Effector memory CD8-positive, alpha-beta T cell (primary cell): Measurements from ENCODE around the gene ADGRG2.

Source experiments
- ATAC-seq: fragments of 150-1000 bp; cut with Tn5 transposase; replicated peaks from 2 replicates; pipeline ENCODE4 v1.10.0; 2021; ENCODE audit warnings: mild to moderate bottlenecking, moderate library complexity
- DNase-seq, 3 experiments: peaks; one replicate each; pipeline ENCODE4 v3.0.0; 2021
- H3K27ac Mint-ChIP-seq, 2 donors: one replicate each; pipeline ENCODE4 v1.8.0; 2022; ENCODE audit warnings: mild to moderate bottlenecking in 2 of 2, mixed read lengths in 2 of 2, moderate library complexity in 2 of 2
- H3K27me3 Mint-ChIP-seq, 2 donors: one replicate each; pipeline ENCODE4 v1.8.0; 2022; ENCODE audit warnings: mixed read lengths in 2 of 2
- H3K36me3 Mint-ChIP-seq: one replicate; pipeline ENCODE4 v1.8.0; 2022; ENCODE audit warnings: mild to moderate bottlenecking, moderate library complexity, mixed read lengths; ENCODE audit not compliant: insufficient read depth
- H3K4me1 Mint-ChIP-seq, 2 donors: one replicate each; pipeline ENCODE4 v1.8.0; 2022; ENCODE audit warnings: low read depth in 2 of 2, mixed read lengths in 2 of 2
- H3K4me3 Mint-ChIP-seq, 2 donors: one replicate each; pipeline ENCODE4 v1.8.0; 2022; ENCODE audit warnings: mild to moderate bottlenecking in 2 of 2, mixed read lengths in 2 of 2, moderate library complexity in 2 of 2
- H3K9me3 Mint-ChIP-seq, 2 donors: one replicate each; pipeline ENCODE4 v1.8.0; 2022; ENCODE audit warnings: mixed read lengths in 2 of 2

Gene ADGRG2

GRCh38 chrX:18949944-18950301, 172.3 kb downstream of the ADGRG2 start:
- H3K27ac Mint-ChIP-seq: no peak overlapping the region
- H3K9me3 Mint-ChIP-seq: no peaks in the 10 kb centered on the region
- H3K4me3 Mint-ChIP-seq: no peak overlapping the region
- ATAC-seq: no peak
- DNase-seq: no peak
- no peaks in the 10 kb centered on the region for H3K4me1 Mint-ChIP-seq
- H3K27me3 Mint-ChIP-seq: no peaks in the 10 kb centered on the region
- H3K36me3 Mint-ChIP-seq: peaks cover 10% of the 10 kb centered on the region

GRCh38 chrX:18949291-18949943, 172.9 kb downstream of the ADGRG2 start:
- Mint-ChIP-seq H3K4me1 (no peaks in the 10 kb centered on the region), H3K27me3 (no peaks in the 10 kb centered on the region), H3K27ac (no peak overlapping the region), H3K36me3 (peaks cover 14% of the 10 kb centered on the region), H3K4me3 (no peak overlapping the region), H3K9me3 (no peaks in the 10 kb centered on the region)
- DNase-seq: no peak
- no peak for ATAC-seq

DNA sequence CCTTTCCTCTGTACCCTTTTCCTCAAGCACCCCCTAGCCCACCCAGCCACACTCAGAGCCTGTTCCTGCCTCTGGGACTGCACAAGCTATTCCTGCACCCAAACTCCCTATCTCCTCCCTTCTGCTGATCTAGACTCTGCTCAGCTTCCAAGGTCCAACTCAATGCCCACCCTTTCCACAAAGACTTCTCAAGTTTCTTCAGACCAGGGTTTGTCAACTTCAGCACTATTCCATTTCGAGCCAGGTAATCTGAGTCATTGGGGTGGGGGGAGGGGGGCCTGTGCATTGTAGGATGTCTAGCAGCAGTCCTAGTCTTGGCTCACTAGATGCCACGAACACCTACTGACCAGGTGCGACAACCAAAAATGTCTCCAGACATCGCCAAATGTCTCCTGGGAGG, 175.7 kb downstream of the ADGRG2 start:
- H3K4me1 Mint-ChIP-seq: no peaks in the 10 kb centered on the region
- H3K9me3 Mint-ChIP-seq: no peaks in the 10 kb centered on the region

DNA sequence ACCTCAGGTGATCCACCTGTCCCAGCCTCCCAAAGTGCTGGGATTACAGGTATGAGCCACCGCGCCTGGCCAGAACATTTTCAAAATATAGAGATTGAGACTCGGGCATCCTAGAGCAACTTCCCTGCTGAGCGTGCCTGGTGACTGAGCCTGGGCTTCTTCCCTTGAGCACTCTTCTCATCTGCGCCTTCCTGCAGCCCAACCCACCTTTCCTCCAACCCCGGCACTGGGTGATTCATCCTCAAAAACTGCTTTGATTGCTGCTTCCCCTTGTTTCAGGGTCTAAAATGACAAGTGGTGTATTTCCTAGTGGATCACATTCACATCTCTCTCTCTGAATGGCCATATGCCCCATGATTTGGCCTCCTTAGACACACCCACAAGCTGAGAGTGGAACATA, 176.1 kb downstream of the ADGRG2 start:
- Mint-ChIP-seq H3K27ac (no peak overlapping the region), H3K9me3 (no peaks in the 10 kb centered on the region), H3K27me3 (no peaks in the 10 kb centered on the region), H3K4me1 (no peaks in the 10 kb centered on the region), H3K36me3 (peaks cover 36% of the 10 kb centered on the region), H3K4me3 (no peak overlapping the region)
- DNase-seq (no peak), ATAC-seq (no peak)

More for the DNA sequence above, 175.7 kb downstream of the ADGRG2 start:
- no peak overlapping the region for H3K4me3 Mint-ChIP-seq
- ATAC-seq (no peak), DNase-seq (no peak)
- H3K27ac Mint-ChIP-seq: no peak overlapping the region
- H3K27me3 Mint-ChIP-seq: no peaks in the 10 kb centered on the region
- peaks cover 38% of the 10 kb centered on the region for H3K36me3 Mint-ChIP-seq

GRCh38 chrX:18945483-18945882, 176.8 kb downstream of the ADGRG2 start:
- Mint-ChIP-seq H3K4me3 (no peak overlapping the region), H3K4me1 (no peaks in the 10 kb centered on the region), H3K27me3 (no peaks in the 10 kb centered on the region), H3K9me3 (no peaks in the 10 kb centered on the region), H3K36me3 (peaks cover 35% of the 10 kb centered on the region), H3K27ac (no peak overlapping the region)
- DNase-seq: no peak
- ATAC-seq: no peak

- Mint-ChIP-seq H3K27me3 (no peaks in the 10 kb centered on the region), H3K4me1 (no peaks in the 10 kb centered on the region), H3K9me3 (no peaks in the 10 kb centered on the region), H3K4me3 (no peak overlapping the region), H3K27ac (no peak overlapping the region), H3K36me3 (peaks cover 35% of the 10 kb centered on the region)
- ATAC-seq (no peak), DNase-seq (no peak)
These were observed 177.8 kb downstream of the ADGRG2 start for GRCh38 chrX:18944482-18944881.

- no peak overlapping the region for H3K27ac Mint-ChIP-seq
- no peaks in the 10 kb centered on the region for H3K27me3 Mint-ChIP-seq
- no peak for ATAC-seq
These were observed 180.4 kb downstream of the ADGRG2 start for GRCh38 chrX:18941896-18942295.

More at GRCh38 chrX:18941896-18942295, 180.4 kb downstream of the ADGRG2 start:
- Mint-ChIP-seq H3K36me3 (peaks cover 39% of the 10 kb centered on the region), H3K9me3 (no peaks in the 10 kb centered on the region), H3K4me3 (no peak overlapping the region), H3K4me1 (no peaks in the 10 kb centered on the region)
- no peak for DNase-seq
